GM19328 (cell line): ENCODE measurements around the gene PDE4D.
"Not testable (repeated sequence)": the region's sequence is repeated elsewhere in the genome, so short reads cannot be mapped to it uniquely, and the experiment has no call there.

Experiments used
- ATAC-seq: cut with Tn5 transposase; IDR thresholded peaks from one replicate; pipeline ENCODE4 v1.9.1; 2021; ENCODE audit warnings: mild to moderate bottlenecking, moderate library complexity; ENCODE audit not compliant: unreplicated experiment

Gene PDE4D

GRCh38 chr5:59390074-59390659 lies 503.4 kb downstream of the PDE4D start:
- no peak for ATAC-seq

GRCh38 chr5:59387127-59387526 lies 506.4 kb downstream of the PDE4D start:
- ATAC-seq = no peak

- ATAC-seq = no peak
Measured at GRCh38 chr5:59385700-59386099, 507.8 kb downstream of the PDE4D start.

- peak; percentile 93 for ATAC-seq
Measured at GRCh38 chr5:59380350-59380951, 513.1 kb downstream of the PDE4D start.

GRCh38 chr5:59374036-59374435 lies 519.5 kb downstream of the PDE4D start:
- not testable (repeated sequence) for ATAC-seq

GRCh38 chr5:59371525-59372127 lies 521.9 kb downstream of the PDE4D start:
- no peak for ATAC-seq

- ATAC-seq = no peak
Measured at GRCh38 chr5:59368951-59369350, 524.6 kb downstream of the PDE4D start.

GRCh38 chr5:59367791-59368394 lies 525.6 kb downstream of the PDE4D start:
- no peak for ATAC-seq

GRCh38 chr5:59366784-59367183 lies 526.7 kb downstream of the PDE4D start:
- no peak for ATAC-seq

- ATAC-seq = no peak
Measured at GRCh38 chr5:59362438-59362837, 531.1 kb downstream of the PDE4D start.

GRCh38 chr5:59361454-59361853 lies 532.1 kb downstream of the PDE4D start:
- ATAC-seq = no peak

- no peak for ATAC-seq
Measured at GRCh38 chr5:59360130-59360555, 533.4 kb downstream of the PDE4D start.

- ATAC-seq = no peak
Measured at GRCh38 chr5:59358005-59358861, 535.3 kb downstream of the PDE4D start.

- ATAC-seq = no peak
Measured at GRCh38 chr5:59357381-59357977, 536.0 kb downstream of the PDE4D start.

- ATAC-seq = no peak
Measured at GRCh38 chr5:59356813-59357380, 536.6 kb downstream of the PDE4D start.

- no peak for ATAC-seq
Measured at GRCh38 chr5:59354811-59355210, 538.7 kb downstream of the PDE4D start.

- ATAC-seq = no peak
Measured at GRCh38 chr5:59354274-59354673, 539.3 kb downstream of the PDE4D start.

- ATAC-seq = no peak
Measured at GRCh38 chr5:59351076-59351794, 542.3 kb downstream of the PDE4D start.

- ATAC-seq = no peak
Measured at GRCh38 chr5:59348189-59348588, 545.3 kb downstream of the PDE4D start.

- ATAC-seq = no peak
Measured at GRCh38 chr5:59346982-59347381, 546.5 kb downstream of the PDE4D start.
